Naive thymus-derived CD4-positive, alpha-beta T cell (primary cell): Measurements from ENCODE around the gene BRINP3. TPM values are rescaled to one million over a fixed set of nuclear protein-coding genes. Genes with fewer than 3 reads are reported as not detected.

Experiments
- ATAC-seq: fragments of 150-1000 bp; cut with Tn5 transposase; 2 replicates; pipeline ENCODE4 v1.10.0; 2021; ENCODE audit warnings: mild to moderate bottlenecking, moderate library complexity
- CTCF ChIA-PET: fragments of 350-600 bp; sonication (Branson Sonifier 250); formaldehyde crosslinking; loops from one replicate; lab custom pipeline; 2021; ENCODE audit warnings: antibody characterized with exemption; lab: Charles Lee
- POLR2A ChIA-PET: fragments of 350-600 bp; sonication (Branson Sonifier 250); formaldehyde crosslinking; loops from one replicate; lab custom pipeline; 2021; ENCODE audit warnings: antibody characterized with exemption, inconsistent platforms; lab: Charles Lee
- DNase-seq, 9 donors: peaks; one replicate each; pipeline versions ENCODE4 v3.0.0 to v3.0.0-alpha.2; 2020 to 2022; ENCODE audit warnings: mixed read lengths in 1 of 9
- H3K27ac ChIP-seq: one replicate; pipeline ENCODE4 v1.7.0; 2013; ENCODE audit warnings: mild to moderate bottlenecking, low read depth, low read length, moderate library complexity
- H3K27me3 ChIP-seq, 2 donors: one replicate each; pipeline ENCODE4 v1.7.0; 2013; ENCODE audit warnings: low read length in 2 of 2, mild to moderate bottlenecking in 2 of 2, moderate library complexity in 2 of 2; ENCODE audit not compliant: control insufficient read depth in 2 of 2, insufficient read depth in 2 of 2
- H3K36me3 ChIP-seq, 3 experiments: 1 replicate in 2 of 3; 2 replicates in 1 of 3; pipeline ENCODE4 v1.7.0; 2013; ENCODE audit warnings: low read length in 3 of 3, mild to moderate bottlenecking in 3 of 3, moderate library complexity in 1 of 3; ENCODE audit not compliant: insufficient read depth in 3 of 3, control insufficient read depth in 2 of 3
- H3K4me1 ChIP-seq, 2 donors: one replicate each; pipeline ENCODE4 v1.7.0; 2013; ENCODE audit warnings: low read length in 2 of 2, mild to moderate bottlenecking in 2 of 2, moderate library complexity in 1 of 2; ENCODE audit not compliant: control insufficient read depth in 2 of 2, insufficient read depth in 2 of 2
- H3K4me3 ChIP-seq: 2 replicates; pipeline ENCODE4 v1.7.0; 2013; ENCODE audit warnings: mild to moderate bottlenecking, low read length
- H3K9me3 ChIP-seq, 3 experiments: 1 replicate in 2 of 3; 2 replicates in 1 of 3; pipeline ENCODE4 v1.7.0; 2013; ENCODE audit warnings: low read length in 3 of 3; ENCODE audit not compliant: control insufficient read depth in 2 of 3
- H3K27ac Mint-ChIP-seq, 9 donors: one replicate each; pipeline ENCODE4 v1.8.0; 2020 to 2022; ENCODE audit warnings: mixed read lengths in 9 of 9, mild to moderate bottlenecking in 8 of 9, moderate library complexity in 5 of 9, inconsistent platforms in 2 of 9
- H3K27me3 Mint-ChIP-seq, 5 donors: one replicate each; pipeline ENCODE4 v1.8.0; 2021 to 2022; ENCODE audit warnings: mixed read lengths in 5 of 5, mild to moderate bottlenecking in 1 of 5
- H3K36me3 Mint-ChIP-seq, 5 donors: one replicate each; pipeline ENCODE4 v1.8.0; 2020 to 2022; ENCODE audit warnings: mixed read lengths in 5 of 5, mild to moderate bottlenecking in 3 of 5, inconsistent platforms in 1 of 5
- H3K4me1 Mint-ChIP-seq, 7 donors: one replicate each; pipeline ENCODE4 v1.8.0; 2020 to 2022; ENCODE audit warnings: mixed read lengths in 7 of 7, mild to moderate bottlenecking in 3 of 7, inconsistent platforms in 1 of 7
- H3K4me3 Mint-ChIP-seq, 10 donors: one replicate each; pipeline ENCODE4 v1.8.0; 2020 to 2022; ENCODE audit warnings: mild to moderate bottlenecking in 10 of 10, mixed read lengths in 10 of 10, moderate library complexity in 6 of 10, inconsistent platforms in 2 of 10
- H3K9me3 Mint-ChIP-seq, 11 donors: one replicate each; pipeline ENCODE4 v1.8.0; 2020 to 2022; ENCODE audit warnings: mixed read lengths in 11 of 11, mild to moderate bottlenecking in 4 of 11, inconsistent platforms in 1 of 11, moderate library complexity in 1 of 11
- intact Hi-C, 2 donors: fragments of 100-400 bp; cut with micrococcal nuclease; formaldehyde crosslinking; loops; one replicate each; pipeline ENCODE4 v1.15.1; 2023
- polyA plus RNA-seq, 2 donors: library from polyadenylated mRNA; unstranded; fragments of 300-500 nt; fragmentation: Illumina TruSeq; gene quantifications; one replicate each; pipeline ENCODE4 v1.2.3, GENCODE V29; 2021
- total RNA-seq, 6 experiments: library from RNA in 5 of 6; stranded (reverse) in 5 of 6; gene quantifications; 1 replicate in 5 of 6; 2 replicates in 1 of 6; pipeline ENCODE4 v1.2.3 and lab custom pipeline; 2021 to 2026

Gene BRINP3
- total and polyA plus RNA-seq, 7 experiments from 2014 or later, result not detected

DNA sequence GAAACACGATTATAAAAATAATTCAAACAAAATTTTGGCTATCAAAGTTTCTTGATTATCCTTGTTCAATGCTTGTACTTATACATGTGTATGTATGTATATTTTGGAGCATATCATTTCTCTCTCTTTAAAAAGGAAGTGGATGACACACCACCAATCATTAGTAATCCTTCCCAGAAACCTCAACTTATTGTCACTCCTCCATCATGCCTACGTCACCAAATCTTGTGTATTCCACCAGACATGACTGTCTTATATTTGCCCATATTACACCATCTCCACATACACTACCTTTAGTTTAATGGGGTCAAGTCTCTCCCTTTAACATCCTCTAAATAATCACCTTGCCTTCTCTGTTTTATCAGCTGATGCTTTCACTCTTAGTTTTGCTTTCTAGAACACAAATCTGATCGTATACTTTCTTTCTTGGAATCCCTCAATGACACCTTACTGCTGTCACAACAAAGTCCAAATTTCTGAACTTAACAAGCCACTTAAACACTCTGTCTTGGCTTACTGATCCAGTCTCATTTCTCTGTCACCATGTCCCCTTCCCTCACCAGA is 124.0 kb downstream of the BRINP3 start:
- ATAC-seq, result no peak
- Mint-ChIP-seq H3K27me3 (no peaks in the 10 kb centered on the region), H3K4me1 (no peaks in the 10 kb centered on the region), H3K4me3 (no peak overlapping the region), H3K36me3 (no peaks in the 10 kb centered on the region), H3K27ac (no peak overlapping the region), H3K9me3 (peaks cover 0 to 10% (median 4%) of the 10 kb centered on the region in 11 donors)
- no peak for DNase-seq
- Histone ChIP-seq H3K4me3 (no peak overlapping the region), H3K27ac (no peak overlapping the region), H3K9me3 (no peaks in the 10 kb centered on the region), H3K27me3 (no peaks in the 10 kb centered on the region), H3K36me3 (no peaks in the 10 kb centered on the region), H3K4me1 (no peaks in the 10 kb centered on the region)
- intact Hi-C loops, result no loop called here
- ChIA-PET CTCF (no interaction called here), POLR2A (no interaction called here)

DNA sequence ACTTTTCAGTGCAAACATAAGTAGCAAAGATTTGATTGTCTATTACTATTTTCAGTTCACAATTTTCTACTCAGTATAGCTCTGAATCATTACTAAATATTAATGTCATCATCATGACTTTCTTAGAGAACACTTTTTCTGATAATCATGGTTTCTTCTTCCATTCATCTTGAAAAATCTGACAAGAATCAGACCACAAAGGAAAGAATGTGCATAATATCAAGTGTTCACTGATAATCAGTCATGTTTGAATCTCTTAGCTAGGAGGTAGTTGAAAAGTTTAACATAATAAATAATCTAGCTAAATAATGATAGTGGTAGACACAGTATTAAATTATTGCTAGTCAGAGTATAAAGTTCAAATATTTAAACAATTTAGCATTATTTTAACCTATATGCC is 133.2 kb downstream of the BRINP3 start:
- Histone ChIP-seq H3K27me3 (no peaks in the 10 kb centered on the region), H3K4me1 (no peaks in the 10 kb centered on the region), H3K36me3 (no peaks in the 10 kb centered on the region), H3K9me3 (no peaks in the 10 kb centered on the region), H3K27ac (no peak overlapping the region), H3K4me3 (no peak overlapping the region)
- Mint-ChIP-seq H3K4me3 (no peak overlapping the region), H3K27me3 (no peaks in the 10 kb centered on the region), H3K9me3 (peaks cover 0 to 18% (median 0%) of the 10 kb centered on the region in 11 donors), H3K36me3 (no peaks in the 10 kb centered on the region), H3K27ac (no peak overlapping the region), H3K4me1 (no peaks in the 10 kb centered on the region)
- CTCF ChIA-PET, result no interaction called here
- POLR2A ChIA-PET, result interaction anchor here (0.5 kb wide), 1 partner anchor 69 kb away, joined by 3 read pairs; no protein-coding TSS in a partner anchor
- DNase-seq, result no peak
- ATAC-seq, result no peak
- intact Hi-C loops, result no loop called here

DNA sequence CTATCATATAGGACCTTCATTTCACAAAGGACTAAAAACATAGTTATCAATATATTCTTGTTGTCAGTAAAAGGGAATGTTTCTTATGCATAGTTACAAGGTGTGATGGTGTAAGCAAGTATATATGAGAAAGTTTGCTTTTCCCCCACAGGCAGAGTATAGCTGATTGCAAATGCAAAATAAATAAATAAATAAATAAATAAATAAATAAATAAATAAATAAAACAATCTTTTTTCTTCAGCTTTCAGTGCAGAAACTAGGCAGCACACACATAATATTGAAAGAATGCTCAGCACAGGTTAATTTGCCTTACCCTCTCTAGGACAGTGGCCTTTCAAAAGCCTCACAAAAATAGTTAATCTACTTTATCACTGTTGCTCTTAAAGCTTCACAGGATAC is 138.8 kb downstream of the BRINP3 start:
- no peak overlapping the region for H3K4me3 Mint-ChIP-seq
- CTCF ChIA-PET, result no interaction called here
- Histone ChIP-seq H3K4me1 (no peaks in the 10 kb centered on the region), H3K27me3 (no peaks in the 10 kb centered on the region), H3K36me3 (no peaks in the 10 kb centered on the region), H3K27ac (no peak overlapping the region), H3K4me3 (no peak overlapping the region), H3K9me3 (no peaks in the 10 kb centered on the region)
- H3K4me1 Mint-ChIP-seq, result no peaks in the 10 kb centered on the region
- POLR2A ChIA-PET, result no interaction called here
- ATAC-seq (no peak), DNase-seq (no peak)
- H3K36me3 Mint-ChIP-seq, result no peaks in the 10 kb centered on the region
- H3K9me3 Mint-ChIP-seq, result peaks cover 1 to 30% (median 5%) of the 10 kb centered on the region in 11 donors
- H3K27ac Mint-ChIP-seq, result no peak overlapping the region
- no peaks in the 10 kb centered on the region for H3K27me3 Mint-ChIP-seq
- intact Hi-C loops, result no loop called here

DNA sequence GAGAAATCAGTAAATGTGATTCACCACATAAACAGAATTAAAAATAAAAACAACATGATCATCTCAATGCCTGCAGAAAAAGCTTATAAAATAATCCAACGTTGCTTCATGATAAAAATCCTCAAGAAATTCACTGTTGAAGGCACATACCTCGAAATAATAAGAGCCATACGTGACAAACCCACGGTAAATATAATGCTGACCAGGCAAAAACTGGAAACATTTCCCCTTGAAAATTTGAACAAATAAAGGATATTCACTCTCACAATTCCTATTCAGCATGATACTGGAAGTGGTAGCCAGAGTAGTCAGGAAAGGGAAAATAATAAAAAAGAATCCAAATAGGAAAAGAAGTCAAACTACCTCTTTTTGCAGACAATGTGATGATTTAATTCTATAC is 148.8 kb downstream of the BRINP3 start:
- no peaks in the 10 kb centered on the region for H3K27me3 Mint-ChIP-seq
- no peak for ATAC-seq
- CTCF ChIA-PET, result no interaction called here

DNA sequence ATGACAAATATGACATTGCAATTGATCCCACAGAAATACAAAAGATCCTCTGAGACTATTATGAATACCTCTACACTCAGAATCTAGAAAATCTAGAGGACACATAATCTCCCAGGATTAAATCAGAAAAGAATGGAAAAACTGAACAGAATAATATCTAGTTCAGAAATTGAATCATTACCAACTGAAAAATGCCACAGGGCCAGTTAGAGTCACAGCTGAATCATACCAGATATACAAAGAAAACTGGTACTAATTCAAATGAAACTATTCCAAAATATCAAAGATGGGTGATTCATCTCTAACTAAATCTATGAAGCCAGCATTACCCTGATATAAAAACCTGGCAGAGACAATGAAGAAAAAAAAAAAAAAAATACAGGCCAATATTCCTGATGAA is 149.3 kb downstream of the BRINP3 start:
- Histone ChIP-seq H3K27ac (no peak overlapping the region), H3K9me3 (no peaks in the 10 kb centered on the region), H3K27me3 (no peaks in the 10 kb centered on the region), H3K36me3 (no peaks in the 10 kb centered on the region), H3K4me3 (no peak overlapping the region), H3K4me1 (no peaks in the 10 kb centered on the region)
- Mint-ChIP-seq H3K4me3 (no peak overlapping the region), H3K27ac (no peak overlapping the region), H3K27me3 (no peaks in the 10 kb centered on the region), H3K9me3 (peaks cover 0 to 16% (median 5%) of the 10 kb centered on the region in 11 donors), H3K36me3 (no peaks in the 10 kb centered on the region), H3K4me1 (no peaks in the 10 kb centered on the region)
- intact Hi-C loops, result no loop called here
- POLR2A ChIA-PET, result no interaction called here
- CTCF ChIA-PET, result no interaction called here
- DNase-seq (no peak), ATAC-seq (no peak)

More for the DNA sequence above, 148.8 kb downstream of the BRINP3 start:
- Histone ChIP-seq H3K4me3 (no peak overlapping the region), H3K4me1 (no peaks in the 10 kb centered on the region), H3K36me3 (no peaks in the 10 kb centered on the region), H3K27me3 (no peaks in the 10 kb centered on the region), H3K27ac (no peak overlapping the region), H3K9me3 (no peaks in the 10 kb centered on the region)
- Mint-ChIP-seq H3K9me3 (peaks cover 0 to 16% (median 5%) of the 10 kb centered on the region in 11 donors), H3K36me3 (no peaks in the 10 kb centered on the region), H3K4me1 (no peaks in the 10 kb centered on the region), H3K27ac (no peak overlapping the region), H3K4me3 (no peak overlapping the region)
- POLR2A ChIA-PET, result no interaction called here
- intact Hi-C loops, result no loop called here
- no peak for DNase-seq

DNA sequence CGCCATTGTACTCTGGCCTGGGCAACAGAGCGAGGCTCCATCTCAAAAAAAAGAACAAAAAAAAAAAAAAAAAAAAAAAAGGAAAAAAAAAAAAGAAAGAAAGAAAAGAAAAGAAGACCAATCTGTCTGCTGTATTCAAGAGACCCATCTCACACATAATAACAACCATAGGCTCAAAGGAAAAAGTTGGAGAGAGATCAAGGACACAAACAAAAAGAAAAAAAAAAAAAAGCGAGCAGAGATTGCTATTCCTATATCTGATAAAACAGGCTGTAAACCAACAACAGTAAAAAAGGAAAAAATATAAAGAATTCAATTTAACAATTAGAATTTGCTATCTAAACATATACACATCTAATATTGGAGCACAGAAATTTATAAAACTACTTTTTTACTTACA is 150.4 kb downstream of the BRINP3 start:
- no peak overlapping the region for H3K4me3 ChIP-seq
- no peaks in the 10 kb centered on the region for H3K27me3 ChIP-seq
- intact Hi-C loops, result no loop called here
- H3K4me1 Mint-ChIP-seq, result no peaks in the 10 kb centered on the region
- H3K9me3 Mint-ChIP-seq, result peaks cover 0 to 16% (median 4%) of the 10 kb centered on the region in 11 donors
- H3K4me3 Mint-ChIP-seq, result no peak overlapping the region
- no peaks in the 10 kb centered on the region for H3K4me1 ChIP-seq
- ATAC-seq, result no peak
- H3K27me3 Mint-ChIP-seq, result no peaks in the 10 kb centered on the region
- no peaks in the 10 kb centered on the region for H3K36me3 ChIP-seq
- H3K27ac ChIP-seq, result no peak overlapping the region
- DNase-seq, result no peak
- ChIA-PET POLR2A (no interaction called here), CTCF (no interaction called here)
- no peaks in the 10 kb centered on the region for H3K36me3 Mint-ChIP-seq
- H3K27ac Mint-ChIP-seq, result no peak overlapping the region
- no peaks in the 10 kb centered on the region for H3K9me3 ChIP-seq

DNA sequence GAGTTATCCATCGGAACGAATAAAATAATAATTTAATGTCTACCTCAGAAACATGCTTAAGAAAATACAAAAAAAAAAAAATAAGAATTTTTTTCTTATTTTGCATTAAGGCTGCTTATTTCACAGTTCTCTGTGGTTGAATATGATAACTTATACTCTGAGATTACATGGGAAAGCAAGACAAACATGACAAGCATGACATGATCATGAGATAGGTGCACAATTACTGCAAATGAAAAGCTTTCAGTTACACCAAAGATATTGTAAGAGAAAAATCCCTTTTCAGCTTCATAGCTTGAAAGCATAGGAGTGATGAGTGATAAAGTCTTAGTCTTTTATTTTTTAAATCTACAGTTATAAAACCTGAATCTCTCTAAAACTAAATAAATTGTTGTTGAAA is 154.1 kb downstream of the BRINP3 start:
- H3K27me3 ChIP-seq, result no peaks in the 10 kb centered on the region
- H3K36me3 Mint-ChIP-seq, result no peaks in the 10 kb centered on the region
- no peak overlapping the region for H3K27ac Mint-ChIP-seq
- no peaks in the 10 kb centered on the region for H3K9me3 ChIP-seq
- H3K4me1 ChIP-seq, result no peaks in the 10 kb centered on the region
- H3K4me1 Mint-ChIP-seq, result no peaks in the 10 kb centered on the region
- no peak overlapping the region for H3K4me3 ChIP-seq
- H3K36me3 ChIP-seq, result no peaks in the 10 kb centered on the region
- H3K9me3 Mint-ChIP-seq, result peaks cover 1 to 16% (median 5%) of the 10 kb centered on the region in 11 donors
- no peak overlapping the region for H3K27ac ChIP-seq
- H3K27me3 Mint-ChIP-seq, result no peaks in the 10 kb centered on the region
- ATAC-seq (no peak), DNase-seq (no peak)
- POLR2A ChIA-PET, result no interaction called here
- CTCF ChIA-PET, result no interaction called here
- H3K4me3 Mint-ChIP-seq, result no peak overlapping the region
- intact Hi-C loops, result no loop called here
